ENCODE results near the gene KCTD17. TPM values are rescaled to one million over a fixed set of nuclear protein-coding genes. Genes with fewer than 3 reads are reported as not detected.
"Not testable (repeated sequence)": the region's sequence is repeated elsewhere in the genome, so short reads cannot be mapped to it uniquely, and the experiment has no call there.

KCTD17 gene
- polyA plus RNA-seq, 2 of the 4 experiments (the other 2 are of a cell fraction), result 18.7 to 37.1 TPM

DNA sequence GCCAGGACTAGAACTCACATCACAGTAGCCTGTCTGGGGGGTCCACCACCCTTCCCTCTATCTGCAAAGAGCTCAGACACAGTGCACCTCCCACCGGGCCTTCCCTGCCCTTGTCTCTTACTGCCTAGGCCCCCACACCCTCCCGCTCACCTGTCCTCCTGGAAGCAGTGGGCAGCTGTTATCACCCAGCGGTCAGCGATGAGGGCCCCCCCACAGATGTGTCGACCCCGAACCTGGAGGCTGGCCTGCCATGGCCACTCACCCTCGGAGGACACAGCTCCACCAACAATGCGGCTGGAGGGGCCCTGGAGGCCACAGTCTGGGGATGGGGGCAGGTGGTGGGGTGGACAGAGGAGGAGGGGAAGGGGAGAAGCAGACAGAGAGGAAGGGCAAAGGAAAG is 18.8 kb downstream of the KCTD17 start:
- H3K4me1 ChIP-seq, result no peaks in the 10 kb centered on the region
- peak in 1 of 2 experiments; percentile 14; a peak in 2 of 6 replicates for ATAC-seq
- POLR2A ChIA-PET, result interaction anchor here (1.8 kb wide), 1 partner anchor 19 kb away, joined by 6 read pairs; the partner anchor contains the start of gene KCTD17

GRCh38 chr22:37070744-37071143 is 19.2 kb downstream of the KCTD17 start:
- DNase-seq (ENCODE audit: low read depth in 1 of 2, low spot score in 1 of 2), result no peak
- no peak for FAIRE-seq
- POLR2A ChIA-PET, result no interaction called here
- ATAC-seq, result peak in 1 of 2 experiments; percentile 49; a peak in 3 of 6 replicates
- H3K27ac ChIP-seq, result no peak overlapping the region; a peak in 1 of 6 replicates
- TF ChIP-seq EHMT2 (IDR thresholded peaks at IDR 0.05; ENCODE audit: low read depth), result no peak
- no peak for TF ChIP-seq PHF8 (IDR thresholded peaks at IDR 0.05; ENCODE audit: borderline replicate concordance, low read depth)
- TF ChIP-seq RFX5 (IDR thresholded peaks at IDR 0.05), result no peak
- no peak for TF ChIP-seq RARB (CRISPR knock-in tag; IDR thresholded peaks at IDR 0.05)
- no peak for TF ChIP-seq RNF2 (IDR thresholded peaks at IDR 0.05; ENCODE audit: borderline replicate concordance, low read depth)
- TF ChIP-seq CBX8 (IDR thresholded peaks at IDR 0.05), result no peak
- TF ChIP-seq RAD21 (conservative IDR thresholded peaks at IDR 0.05 in 1 of 2, IDR thresholded peaks at IDR 0.05 in 1 of 2), result no peak
- TF ChIP-seq BHLHE40 (IDR thresholded peaks at IDR 0.05; ENCODE audit: low read depth, low read length), result no peak
- TF ChIP-seq JUN (IDR thresholded peaks at IDR 0.05), result no peak
- no peak for TF ChIP-seq CHD2 (IDR thresholded peaks at IDR 0.05; ENCODE audit: low read length, partially characterized antibody)
- no peak overlapping the region for H3K4me2 ChIP-seq
- H3K9me3 ChIP-seq, result no peaks in the 10 kb centered on the region
- H3K4me1 ChIP-seq, result no peaks in the 10 kb centered on the region
- 5% methylated on average over 8 of the region's 9 CpGs for WGBS (ENCODE audit: missing lambda C conversion rate)
- no peak overlapping the region for H3K4me3 ChIP-seq
- CTCF ChIA-PET, result interaction anchor here (1.1 to 1.3 kb wide), 6 partner anchors 8 to 215 kb away, joined by 3 to 5 read pairs (median 4); no protein-coding TSS in a partner anchor

More for the DNA sequence above, 18.8 kb downstream of the KCTD17 start:
- Histone ChIP-seq H3K9me3 (no peaks in the 10 kb centered on the region), H3K27ac (no peak overlapping the region), H3K4me3 (no peak overlapping the region), H3K4me2 (no peak overlapping the region)
- TF ChIP-seq RCOR1 (IDR thresholded peaks at IDR 0.05; ENCODE audit: low read depth, low read length), result no peak
- TF ChIP-seq BHLHE40 (IDR thresholded peaks at IDR 0.05; ENCODE audit: low read depth, low read length), result no peak
- no peak for DNase-seq (ENCODE audit: low read depth in 1 of 2, low spot score in 1 of 2)
- WGBS (ENCODE audit: missing lambda C conversion rate), result 67% methylated on average over 1 of the region's 8 CpGs
- CTCF ChIA-PET, result interaction anchor here (1.1 to 1.3 kb wide), 5 partner anchors 8 to 214 kb away, joined by 3 to 5 read pairs (median 4); no protein-coding TSS in a partner anchor
- no peak for FAIRE-seq

GRCh38 chr22:37071850-37072592 is 20.5 kb downstream of the KCTD17 start:
- H3K4me2 ChIP-seq; ATAC-seq; POLR2A ChIA-PET; H3K4me1 ChIP-seq; DNase-seq (ENCODE audit: low read depth in 1 of 2, low spot score in 1 of 2); H3K27ac ChIP-seq; H3K4me3 ChIP-seq; FAIRE-seq; H3K9me3 ChIP-seq: not testable (repeated sequence)
- WGBS (ENCODE audit: missing lambda C conversion rate), result 78% methylated on average over 5 of the region's 5 CpGs
- CTCF ChIA-PET, result interaction anchor here (1.2 to 1.3 kb wide), 2 partner anchors 10 to 216 kb away, joined by 3 to 4 read pairs; no protein-coding TSS in a partner anchor

GRCh38 chr22:37072673-37073072 is 21.1 kb downstream of the KCTD17 start:
- CTCF ChIA-PET, result no interaction called here
- H3K9me3 ChIP-seq, result no peaks in the 10 kb centered on the region
- no peak for FAIRE-seq

More at GRCh38 chr22:37072673-37073072, 21.1 kb downstream of the KCTD17 start:
- Histone ChIP-seq H3K4me2 (no peak overlapping the region), H3K4me3 (no peak overlapping the region), H3K4me1 (no peaks in the 10 kb centered on the region; the same call in 2 of the 3 replicates), H3K27ac (no peak overlapping the region)
- TF ChIP-seq ZC3H11A (IDR thresholded peaks at IDR 0.05), result no peak
- TF ChIP-seq, protein P1, sequence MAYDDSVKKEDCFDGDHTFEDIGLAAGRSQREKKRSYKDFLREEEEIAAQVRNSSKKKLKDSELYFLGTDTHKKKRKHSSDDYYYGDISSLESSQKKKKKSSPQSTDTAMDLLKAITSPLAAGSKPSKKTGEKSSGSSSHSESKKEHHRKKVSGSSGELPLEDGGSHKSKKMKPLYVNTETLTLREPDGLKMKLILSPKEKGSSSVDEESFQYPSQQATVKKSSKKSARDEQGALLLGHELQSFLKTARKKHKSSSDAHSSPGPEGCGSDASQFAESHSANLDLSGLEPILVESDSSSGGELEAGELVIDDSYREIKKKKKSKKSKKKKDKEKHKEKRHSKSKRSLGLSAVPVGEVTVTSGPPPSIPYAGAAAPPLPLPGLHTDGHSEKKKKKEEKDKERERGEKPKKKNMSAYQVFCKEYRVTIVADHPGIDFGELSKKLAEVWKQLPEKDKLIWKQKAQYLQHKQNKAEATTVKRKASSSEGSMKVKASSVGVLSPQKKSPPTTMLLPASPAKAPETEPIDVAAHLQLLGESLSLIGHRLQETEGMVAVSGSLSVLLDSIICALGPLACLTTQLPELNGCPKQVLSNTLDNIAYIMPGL (CRISPR knock-in tag; IDR thresholded peaks at IDR 0.05; ENCODE audit: borderline replicate concordance), result no peak
- TF ChIP-seq NR3C1 (IDR thresholded peaks at IDR 0.05), result no peak
- WGBS (ENCODE audit: missing lambda C conversion rate), result 79% methylated on average over 8 of the region's 8 CpGs
- DNase-seq (ENCODE audit: low read depth in 1 of 2, low spot score in 1 of 2) (no peak), ATAC-seq (no peak)
- POLR2A ChIA-PET, result no interaction called here

Data from A549 (cell line).